ENCODE data around the gene SCRN2.

DNA sequence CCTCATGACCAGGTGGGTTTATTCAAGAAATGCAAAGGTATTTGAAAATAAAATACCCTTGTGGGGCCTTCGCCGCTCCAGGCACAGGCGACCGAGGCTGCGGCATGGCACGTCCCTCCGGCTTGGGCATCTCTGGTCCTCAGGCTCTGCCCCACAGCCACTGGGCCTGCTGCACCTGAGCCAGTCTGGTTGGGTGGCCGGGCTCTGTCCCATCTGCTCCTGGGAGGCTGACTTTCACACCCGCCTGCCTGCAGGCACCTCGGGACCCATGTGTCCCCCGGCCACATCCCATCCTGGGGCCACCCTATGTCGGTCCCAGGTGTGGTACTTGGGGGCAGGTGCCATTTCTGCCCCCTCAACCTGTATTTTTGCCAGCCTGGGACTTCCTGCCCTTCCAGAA lies 40.4 kb downstream of the SCRN2 start:
- no peak for TF ChIP-seq CTCF (IDR thresholded peaks at IDR 0.05; ENCODE audit: insufficient read depth, low read length)
- TF ChIP-seq REST (IDR thresholded peaks at IDR 0.05; ENCODE audit: insufficient replicate concordance, low read depth): no peak
- TF ChIP-seq GABPA (IDR thresholded peaks at IDR 0.05; ENCODE audit: low read depth): no peak

Measured in HL-60 (cell line).